ACC112 (cell line): ENCODE measurements around the gene SMIM13.

ENCODE experiments used
- H2AFZ ChIP-seq: fragments of 200-600 bp; sonication (generic); one replicate; pipeline ENCODE4 v1.6.0; 2017; ENCODE audit warnings: antibody characterized with exemption, low read length; ENCODE audit not compliant: unreplicated experiment
- H3K27ac ChIP-seq: fragments of 200-600 bp; sonication (generic); 2 replicates; pipeline ENCODE4 v1.5.1; 2014; ENCODE audit warnings: low read depth, mild to moderate bottlenecking, antibody characterized with exemption, low read length, moderate library complexity
- H3K27me3 ChIP-seq: fragments of 200-600 bp; sonication (generic); 2 replicates; pipeline ENCODE4 v1.6.1; 2014; ENCODE audit warnings: mild to moderate bottlenecking, antibody characterized with exemption, low read length, moderate library complexity, mixed read lengths; ENCODE audit not compliant: insufficient read depth
- H3K36me3 ChIP-seq: fragments of 200-600 bp; sonication (generic); 2 replicates; pipeline ENCODE4 v1.6.1; 2016; ENCODE audit warnings: mild to moderate bottlenecking, antibody characterized with exemption, low read length, moderate library complexity, mixed read lengths; ENCODE audit not compliant: insufficient read depth
- H3K4me1 ChIP-seq: fragments of 200-600 bp; sonication (generic); one replicate; pipeline ENCODE4 v1.6.1; 2016; ENCODE audit warnings: low read length, mixed read lengths; ENCODE audit not compliant: insufficient read depth, unreplicated experiment, control insufficient read depth
- H3K4me3 ChIP-seq: fragments of 200-600 bp; sonication (generic); 2 replicates; pipeline ENCODE4 v1.5.1; 2014; ENCODE audit warnings: mild to moderate bottlenecking, low read depth, low read length
- H3K79me2 ChIP-seq: fragments of 200-600 bp; sonication (generic); one replicate; pipeline ENCODE4 v1.6.0; 2016; ENCODE audit warnings: low read length; ENCODE audit not compliant: control insufficient read depth, unreplicated experiment, insufficient read depth

Gene SMIM13

GRCh38 chr6:11121851-11122250 lies 28.2 kb downstream of the SMIM13 start:
- Histone ChIP-seq H2AFZ (no peak overlapping the region), H3K79me2 (peaks cover 52% of the 10 kb centered on the region), H3K4me3 (no peak overlapping the region), H3K27me3 (no peaks in the 10 kb centered on the region), H3K27ac (no peak overlapping the region), H3K36me3 (no peaks in the 10 kb centered on the region), H3K4me1 (peaks cover 19% of the 10 kb centered on the region)

GRCh38 chr6:11122380-11122779 lies 28.7 kb downstream of the SMIM13 start:
- Histone ChIP-seq H3K36me3 (no peaks in the 10 kb centered on the region), H3K27ac (no peak overlapping the region), H3K27me3 (no peaks in the 10 kb centered on the region), H2AFZ (no peak overlapping the region), H3K4me3 (no peak overlapping the region), H3K79me2 (peaks cover 51% of the 10 kb centered on the region), H3K4me1 (peaks cover 21% of the 10 kb centered on the region)

GRCh38 chr6:11123978-11124377 lies 30.3 kb downstream of the SMIM13 start:
- H3K27ac ChIP-seq, result no peak overlapping the region
- H3K27me3 ChIP-seq, result no peaks in the 10 kb centered on the region

GRCh38 chr6:11126876-11127275 lies 33.2 kb downstream of the SMIM13 start:
- H3K4me1 ChIP-seq, result peaks cover 35% of the 10 kb centered on the region
- no peaks in the 10 kb centered on the region for H3K27me3 ChIP-seq
- no peaks in the 10 kb centered on the region for H3K36me3 ChIP-seq
- H3K4me3 ChIP-seq, result no peak overlapping the region
- no peak overlapping the region for H2AFZ ChIP-seq
- H3K27ac ChIP-seq, result no peak overlapping the region
- H3K79me2 ChIP-seq, result peaks cover 54% of the 10 kb centered on the region

More at GRCh38 chr6:11123978-11124377, 30.3 kb downstream of the SMIM13 start:
- Histone ChIP-seq H3K36me3 (no peaks in the 10 kb centered on the region), H3K4me3 (no peak overlapping the region), H2AFZ (no peak overlapping the region), H3K79me2 (peaks cover 51% of the 10 kb centered on the region), H3K4me1 (peaks cover 21% of the 10 kb centered on the region)

- no peaks in the 10 kb centered on the region for H3K27me3 ChIP-seq
- H3K27ac ChIP-seq, result no peak overlapping the region
- no peaks in the 10 kb centered on the region for H3K36me3 ChIP-seq
- H3K4me1 ChIP-seq, result peaks cover 38% of the 10 kb centered on the region
- no peak overlapping the region for H2AFZ ChIP-seq
- H3K79me2 ChIP-seq, result peaks cover 49% of the 10 kb centered on the region
- no peak overlapping the region for H3K4me3 ChIP-seq
These were observed 35.0 kb downstream of the SMIM13 start for GRCh38 chr6:11128608-11129007.

- Histone ChIP-seq H2AFZ (no peak overlapping the region), H3K79me2 (peaks cover 45% of the 10 kb centered on the region), H3K36me3 (peaks cover 7% of the 10 kb centered on the region), H3K4me1 (peaks cover 38% of the 10 kb centered on the region), H3K27me3 (no peaks in the 10 kb centered on the region), H3K27ac (0 out of 2 replicates have a peak overlapping the region, but pooled peaks have one; percentile 0), H3K4me3 (no peak overlapping the region)
These were observed 36.4 kb downstream of the SMIM13 start for GRCh38 chr6:11129908-11130565.

GRCh38 chr6:11130605-11131004 lies 37.0 kb downstream of the SMIM13 start:
- H3K4me1 ChIP-seq, result peaks cover 38% of the 10 kb centered on the region
- peaks cover 12% of the 10 kb centered on the region for H3K36me3 ChIP-seq
- no peak overlapping the region for H3K4me3 ChIP-seq
- 0 out of 2 replicates have a peak overlapping the region, but pooled peaks have one; percentile 0 for H3K27ac ChIP-seq
- peaks cover 45% of the 10 kb centered on the region for H3K79me2 ChIP-seq
- H2AFZ ChIP-seq, result no peak overlapping the region
- H3K27me3 ChIP-seq, result no peaks in the 10 kb centered on the region

- peaks cover 46% of the 10 kb centered on the region for H3K4me1 ChIP-seq
- H3K4me3 ChIP-seq, result no peak overlapping the region
- peaks cover 45% of the 10 kb centered on the region for H3K79me2 ChIP-seq
- peaks cover 16% of the 10 kb centered on the region for H3K36me3 ChIP-seq
- no peak overlapping the region for H2AFZ ChIP-seq
- H3K27me3 ChIP-seq, result no peaks in the 10 kb centered on the region
- H3K27ac ChIP-seq, result no peak overlapping the region
These were observed 38.7 kb downstream of the SMIM13 start for GRCh38 chr6:11132194-11132888.

GRCh38 chr6:11133281-11133680 lies 39.6 kb downstream of the SMIM13 start:
- peaks cover 46% of the 10 kb centered on the region for H3K4me1 ChIP-seq
- H3K36me3 ChIP-seq, result peaks cover 16% of the 10 kb centered on the region
- H3K79me2 ChIP-seq, result peaks cover 38% of the 10 kb centered on the region
- H3K27ac ChIP-seq, result no peak overlapping the region
- H2AFZ ChIP-seq, result no peak overlapping the region
- no peaks in the 10 kb centered on the region for H3K27me3 ChIP-seq
- H3K4me3 ChIP-seq, result no peak overlapping the region

- H3K4me1 ChIP-seq, result peaks cover 39% of the 10 kb centered on the region
- peaks cover 16% of the 10 kb centered on the region for H3K36me3 ChIP-seq
- no peak overlapping the region for H3K27ac ChIP-seq
- H3K4me3 ChIP-seq, result no peak overlapping the region
- H3K79me2 ChIP-seq, result peaks cover 10% of the 10 kb centered on the region
- no peaks in the 10 kb centered on the region for H3K27me3 ChIP-seq
- no peak overlapping the region for H2AFZ ChIP-seq
These were observed 43.2 kb downstream of the SMIM13 start for GRCh38 chr6:11136809-11137208.
